Thoracic aorta (tissue), 2 donors: ENCODE measurements around the gene PAK5. TPM values are rescaled to one million over a fixed set of nuclear protein-coding genes. Genes with fewer than 3 reads are reported as not detected.

ENCODE experiments used
- ATAC-seq: fragments of 150-250 bp; one replicate; pipeline ENCODE4 v1.8.0; 2017; ENCODE audit warnings: low read depth; ENCODE audit not compliant: insufficient number of reproducible peaks, low FRiP score
- DNase-seq: peaks from one replicate; pipeline ENCODE4 v3.0.0-alpha.2; 2020; ENCODE audit warnings: low spot score
- H3K27ac ChIP-seq, 2 donors: fragments of 200-600 bp; sonication (generic); 1 replicate in 1 of 2; 2 replicates in 1 of 2; pipeline ENCODE4 v1.5.1; 2016; ENCODE audit warnings: mild to moderate bottlenecking in 2 of 2, moderate library complexity in 2 of 2
- H3K27me3 ChIP-seq: fragments of 200-600 bp; sonication (generic); replicated peaks from 2 replicates; pipeline ENCODE4 v1.6.0; 2016; ENCODE audit warnings: mild to moderate bottlenecking; ENCODE audit not compliant: insufficient read depth
- H3K36me3 ChIP-seq: fragments of 200-600 bp; sonication (generic); one replicate; pipeline ENCODE4 v1.5.1; 2016
- H3K4me1 ChIP-seq, 2 donors: fragments of 200-600 bp; sonication (generic); 1 replicate in 1 of 2; 2 replicates in 1 of 2; pipeline versions ENCODE4 v1.5.1 to v1.6.0; 2016; ENCODE audit warnings: low read depth in 2 of 2, mild to moderate bottlenecking in 1 of 2; ENCODE audit not compliant: control insufficient read depth in 1 of 2
- H3K4me3 ChIP-seq: fragments of 200-600 bp; sonication (generic); 2 replicates; pipeline ENCODE4 v1.5.1; 2016; ENCODE audit warnings: mild to moderate bottlenecking
- H3K9me3 ChIP-seq: fragments of 200-600 bp; sonication (generic); 2 replicates; pipeline ENCODE4 v1.5.1; 2016
- total RNA-seq, 2 donors: library from RNA; depleted of rRNA; stranded (reverse); fragments of >200 nt; gene quantifications; one replicate each; pipeline versions ENCODE4 v1.1.0 to v1.2.3, GENCODE V29; 2016
- TF ChIP-seq, protein P1 (sequence below): fragments of 200-600 bp; sonication (generic); IDR thresholded peaks from one replicate; pipeline ENCODE4 v1.5.1; 2019; ENCODE audit warnings: antibody characterized with exemption

PAK5 gene
- total RNA-seq, 2 donors from 2014 or later = not detected

DNA sequence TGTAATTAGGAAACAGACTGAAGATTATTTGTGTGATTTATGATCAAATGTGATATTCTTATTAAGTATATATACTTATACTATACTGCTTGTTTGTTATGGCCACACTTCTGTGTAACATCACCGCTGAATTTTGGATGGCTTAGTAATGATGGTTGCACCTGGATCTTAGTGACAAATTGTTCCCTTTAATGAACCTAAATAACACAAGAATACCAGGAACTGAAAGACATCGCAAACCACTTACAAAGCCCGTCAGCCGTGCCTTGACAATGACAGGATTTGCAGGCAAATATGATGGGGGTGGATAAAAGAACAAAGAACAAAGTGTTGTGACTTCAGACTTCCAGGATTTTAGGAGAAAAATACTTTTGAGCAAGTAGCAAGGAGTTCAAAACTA lies 257.4 kb downstream of the PAK5 start:
- ATAC-seq = no peak
- Histone ChIP-seq H3K4me3 (no peak overlapping the region), H3K27me3 (no peaks in the 10 kb centered on the region), H3K36me3 (no peaks in the 10 kb centered on the region), H3K9me3 (no peaks in the 10 kb centered on the region), H3K27ac (no peak overlapping the region), H3K4me1 (no peaks in the 10 kb centered on the region)
- no peak for DNase-seq
- TF ChIP-seq, protein P1, sequence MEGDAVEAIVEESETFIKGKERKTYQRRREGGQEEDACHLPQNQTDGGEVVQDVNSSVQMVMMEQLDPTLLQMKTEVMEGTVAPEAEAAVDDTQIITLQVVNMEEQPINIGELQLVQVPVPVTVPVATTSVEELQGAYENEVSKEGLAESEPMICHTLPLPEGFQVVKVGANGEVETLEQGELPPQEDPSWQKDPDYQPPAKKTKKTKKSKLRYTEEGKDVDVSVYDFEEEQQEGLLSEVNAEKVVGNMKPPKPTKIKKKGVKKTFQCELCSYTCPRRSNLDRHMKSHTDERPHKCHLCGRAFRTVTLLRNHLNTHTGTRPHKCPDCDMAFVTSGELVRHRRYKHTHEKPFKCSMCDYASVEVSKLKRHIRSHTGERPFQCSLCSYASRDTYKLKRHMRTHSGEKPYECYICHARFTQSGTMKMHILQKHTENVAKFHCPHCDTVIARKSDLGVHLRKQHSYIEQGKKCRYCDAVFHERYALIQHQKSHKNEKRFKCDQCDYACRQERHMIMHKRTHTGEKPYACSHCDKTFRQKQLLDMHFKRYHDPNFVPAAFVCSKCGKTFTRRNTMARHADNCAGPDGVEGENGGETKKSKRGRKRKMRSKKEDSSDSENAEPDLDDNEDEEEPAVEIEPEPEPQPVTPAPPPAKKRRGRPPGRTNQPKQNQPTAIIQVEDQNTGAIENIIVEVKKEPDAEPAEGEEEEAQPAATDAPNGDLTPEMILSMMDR = no peak

DNA sequence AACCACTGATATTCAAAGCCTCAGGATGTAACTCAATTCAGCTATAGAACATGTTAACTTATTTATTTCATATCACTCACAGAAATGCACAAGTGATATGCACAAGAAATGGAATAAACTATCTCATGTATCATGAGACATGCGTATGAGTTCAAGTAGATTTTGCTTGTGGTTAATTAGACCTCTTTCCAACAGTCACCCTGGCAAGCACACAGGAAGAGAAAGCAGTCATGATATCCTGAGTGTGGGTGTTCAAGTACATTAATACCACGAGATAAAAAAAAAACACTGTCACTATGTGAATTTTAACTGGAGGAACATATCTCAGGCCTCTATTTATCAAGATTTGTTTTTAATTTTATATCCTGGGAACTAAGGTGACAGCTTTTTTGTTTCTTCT lies 260.3 kb downstream of the PAK5 start:
- H3K36me3 ChIP-seq = no peaks in the 10 kb centered on the region
- H3K4me3 ChIP-seq = no peak overlapping the region
- no peaks in the 10 kb centered on the region for H3K27me3 ChIP-seq
- H3K27ac ChIP-seq = no peak overlapping the region
- no peaks in the 10 kb centered on the region for H3K9me3 ChIP-seq
- ATAC-seq (no peak), DNase-seq (no peak)
- TF ChIP-seq, protein P1 = no peak
- no peaks in the 10 kb centered on the region for H3K4me1 ChIP-seq

DNA sequence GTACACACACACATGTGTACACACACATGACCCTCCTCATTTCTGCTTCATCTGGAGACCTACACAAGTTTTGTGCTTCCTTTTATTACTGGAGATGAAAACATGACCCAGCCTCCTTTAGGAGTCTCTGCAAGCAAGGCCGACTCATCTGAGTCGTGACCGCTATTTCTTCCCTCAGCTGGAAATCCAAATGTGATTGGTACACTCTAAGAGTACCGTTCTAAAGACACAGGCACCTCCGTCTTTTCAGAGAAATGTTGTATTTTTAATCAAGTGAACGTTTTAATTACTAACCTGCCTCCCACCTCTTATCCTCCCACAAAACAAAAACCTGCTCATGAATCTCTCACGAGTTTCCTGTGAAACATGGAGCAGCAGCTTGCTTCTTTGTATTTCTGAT lies 261.5 kb downstream of the PAK5 start:
- Histone ChIP-seq H3K9me3 (no peaks in the 10 kb centered on the region), H3K4me3 (no peak overlapping the region), H3K36me3 (no peaks in the 10 kb centered on the region), H3K27me3 (no peaks in the 10 kb centered on the region), H3K4me1 (no peaks in the 10 kb centered on the region), H3K27ac (no peak overlapping the region)
- DNase-seq = no peak
- TF ChIP-seq, protein P1 = no peak
- ATAC-seq = no peak

DNA sequence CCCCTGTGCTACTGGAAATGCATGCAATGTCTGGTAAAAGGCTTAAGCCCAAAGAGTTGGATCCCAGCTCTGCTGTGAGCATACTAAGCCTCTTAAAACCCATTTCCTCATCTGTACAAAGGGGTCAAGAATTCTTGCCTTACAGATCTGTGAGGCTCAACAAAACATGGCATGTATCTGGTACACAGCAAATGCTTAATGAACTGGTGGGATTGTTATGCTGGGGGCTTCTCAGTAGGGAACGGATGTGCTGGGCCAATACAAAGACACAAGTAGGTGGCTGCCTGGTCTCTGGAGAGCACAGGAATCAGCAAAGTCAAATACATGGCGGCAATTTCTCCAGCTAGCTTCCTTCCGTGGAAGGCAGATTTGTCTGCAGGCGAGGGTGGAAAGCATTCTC lies 262.2 kb downstream of the PAK5 start:
- Histone ChIP-seq H3K36me3 (no peaks in the 10 kb centered on the region), H3K4me1 (no peaks in the 10 kb centered on the region), H3K27me3 (no peaks in the 10 kb centered on the region), H3K27ac (no peak overlapping the region), H3K9me3 (no peaks in the 10 kb centered on the region), H3K4me3 (no peak overlapping the region)
- ATAC-seq = no peak
- TF ChIP-seq, protein P1 = no peak
- DNase-seq = no peak

DNA sequence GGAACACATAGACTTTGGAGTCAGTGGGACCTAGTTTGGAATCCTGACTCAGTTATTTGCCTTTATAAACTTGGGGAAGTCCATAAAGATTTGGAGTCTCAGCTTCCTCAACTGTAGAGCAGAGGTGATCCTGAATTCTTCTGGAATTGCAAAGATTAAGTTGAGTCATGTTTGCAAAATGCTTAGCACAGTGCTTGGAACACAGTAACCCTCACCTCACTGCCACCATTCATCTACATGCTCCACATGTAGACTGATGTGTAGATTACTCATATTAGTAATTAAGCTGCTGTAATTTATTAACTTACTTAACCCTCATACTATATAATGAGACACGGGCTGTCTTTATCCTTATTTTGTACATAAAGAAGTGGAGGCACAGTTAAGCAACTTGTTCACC lies 263.0 kb downstream of the PAK5 start:
- no peak for ATAC-seq
- TF ChIP-seq, protein P1 = no peak
- no peaks in the 10 kb centered on the region for H3K36me3 ChIP-seq

More for the DNA sequence above, 263.0 kb downstream of the PAK5 start:
- H3K4me1 ChIP-seq = no peaks in the 10 kb centered on the region
- no peak for DNase-seq
- no peaks in the 10 kb centered on the region for H3K27me3 ChIP-seq
- no peaks in the 10 kb centered on the region for H3K9me3 ChIP-seq
- no peak overlapping the region for H3K27ac ChIP-seq
- no peak overlapping the region for H3K4me3 ChIP-seq
